SK-N-SH treated with all-trans-retinoic acid at 6 μM for 48 hours (cell line): ENCODE data around the gene HGD.

ENCODE experiments used
- ATAC-seq: fragments of 200-7000 bp; cut with Tn5 transposase; 3 replicates; pipeline ENCODE4 v1.9.1; 2020; ENCODE audit warnings: mild to moderate bottlenecking, moderate library complexity
- BACH2 ChIP-seq: fragments of 250-450 bp; sonication (Bioruptor Pico); IDR thresholded peaks from 2 replicates; pipeline ENCODE4 v1.9.0; 2021; ENCODE audit warnings: mild to moderate bottlenecking, borderline replicate concordance
- CREB5 ChIP-seq: fragments of 250-450 bp; sonication (Bioruptor Pico); IDR thresholded peaks from 2 replicates; pipeline ENCODE4 v1.5.1; 2020; ENCODE audit warnings: low read depth, mild to moderate bottlenecking, moderate library complexity
- CSDC2 ChIP-seq: fragments of 250-450 bp; sonication (Bioruptor Pico); IDR thresholded peaks from 2 replicates; pipeline ENCODE4 v1.5.0; 2020; ENCODE audit warnings: mild to moderate bottlenecking, moderate library complexity
- CSRNP3 ChIP-seq: fragments of 250-450 bp; sonication (Bioruptor Pico); IDR thresholded peaks from 2 replicates; pipeline ENCODE4 v1.5.1; 2021; ENCODE audit warnings: mild to moderate bottlenecking, moderate library complexity
- ESRRG ChIP-seq: fragments of 250-450 bp; sonication (Bioruptor Pico); IDR thresholded peaks from 2 replicates; pipeline ENCODE4 v1.6.1; 2021; ENCODE audit warnings: mild to moderate bottlenecking
- GLIS3 ChIP-seq: fragments of 250-450 bp; sonication (Bioruptor Pico); IDR thresholded peaks from 2 replicates; pipeline ENCODE4 v1.5.0; 2020; ENCODE audit warnings: mild to moderate bottlenecking, moderate library complexity
- OSR1 ChIP-seq: fragments of 250-450 bp; sonication (Bioruptor Pico); IDR thresholded peaks from 2 replicates; pipeline ENCODE4 v1.8.0; 2022; ENCODE audit warnings: moderate library complexity, mild to moderate bottlenecking, inconsistent platforms
- PATZ1 ChIP-seq: fragments of 250-450 bp; sonication (Bioruptor Pico); IDR thresholded peaks from 2 replicates; pipeline ENCODE4 v1.8.0; 2020; ENCODE audit warnings: mild to moderate bottlenecking, moderate library complexity, borderline replicate concordance
- PPARA ChIP-seq: fragments of 250-450 bp; sonication (Bioruptor Pico); IDR thresholded peaks from 2 replicates; pipeline ENCODE4 v1.5.0; 2020; ENCODE audit warnings: mild to moderate bottlenecking, borderline replicate concordance
- RARB ChIP-seq: fragments of 250-450 bp; sonication (Bioruptor Pico); IDR thresholded peaks from 2 replicates; pipeline ENCODE4 v1.8.0; 2021; ENCODE audit warnings: mild to moderate bottlenecking, moderate library complexity
- SNAI2 ChIP-seq: fragments of 250-450 bp; sonication (Bioruptor Pico); IDR thresholded peaks from 2 replicates; pipeline ENCODE4 v1.5.0; 2020; ENCODE audit warnings: mild to moderate bottlenecking, moderate library complexity
- TCF4 ChIP-seq: fragments of 250-450 bp; sonication (Bioruptor Pico); IDR thresholded peaks from 2 replicates; pipeline ENCODE4 v1.8.0; 2021; ENCODE audit warnings: mild to moderate bottlenecking, moderate library complexity, borderline replicate concordance
- TSHZ2 ChIP-seq: fragments of 250-450 bp; sonication (Bioruptor Pico); IDR thresholded peaks from 2 replicates; pipeline ENCODE4 v1.5.0; 2020; ENCODE audit warnings: mild to moderate bottlenecking, moderate library complexity
- ZC3H10 ChIP-seq: fragments of 250-450 bp; sonication (Bioruptor Pico); IDR thresholded peaks from 2 replicates; pipeline ENCODE4 v1.5.1; 2021; ENCODE audit warnings: mild to moderate bottlenecking, moderate library complexity
- ZFP3 ChIP-seq: fragments of 250-450 bp; sonication (Bioruptor Pico); IDR thresholded peaks from 2 replicates; pipeline ENCODE4 v1.5.0; 2020; ENCODE audit warnings: mild to moderate bottlenecking, moderate library complexity
- ZFP30 ChIP-seq: fragments of 450-650 bp; formaldehyde crosslinking; IDR thresholded peaks from 2 replicates; pipeline ENCODE4 v1.5.0; 2022; ENCODE audit warnings: mild to moderate bottlenecking, moderate library complexity
- ZNF565 ChIP-seq: fragments of 450-650 bp; formaldehyde crosslinking; conservative IDR thresholded peaks from 2 replicates; pipeline ENCODE4 v1.5.0; 2020; ENCODE audit warnings: low read depth, mild to moderate bottlenecking, moderate library complexity
- ZNF70 ChIP-seq: fragments of 450-650 bp; formaldehyde crosslinking; IDR thresholded peaks from 2 replicates; pipeline ENCODE4 v1.5.0; 2020; ENCODE audit warnings: mild to moderate bottlenecking, moderate library complexity
- ZNF8 ChIP-seq: fragments of 450-650 bp; formaldehyde crosslinking; IDR thresholded peaks from 2 replicates; pipeline ENCODE4 v1.5.0; 2020; ENCODE audit warnings: mild to moderate bottlenecking, moderate library complexity

The HGD gene

GRCh38 chr3:120646771-120647432 lies 35.1 kb downstream of the HGD start:
- no peak for ATAC-seq
- TF ChIP-seq TSHZ2, result no peak
- no peak for TF ChIP-seq TCF4
- TF ChIP-seq GLIS3 (CRISPR knock-in tag), result no peak
- no peak for TF ChIP-seq ZNF565 (CRISPR knock-in tag)
- no peak for TF ChIP-seq PATZ1 (CRISPR knock-in tag)
- no peak for TF ChIP-seq CREB5
- TF ChIP-seq ZFP30, result no peak
- no peak for TF ChIP-seq OSR1
- TF ChIP-seq ZC3H10 (CRISPR knock-in tag), result no peak

- ATAC-seq, result no peak
- TF ChIP-seq ZC3H10 (CRISPR knock-in tag) (no peak), GLIS3 (CRISPR knock-in tag) (no peak), PPARA (CRISPR knock-in tag) (no peak), ZFP30 (no peak), CSDC2 (no peak), PATZ1 (CRISPR knock-in tag) (no peak), ZFP3 (no peak), TSHZ2 (no peak), OSR1 (no peak), ZNF70 (CRISPR knock-in tag) (no peak), CSRNP3 (CRISPR knock-in tag) (no peak), SNAI2 (CRISPR knock-in tag) (no peak), ZNF8 (CRISPR knock-in tag) (no peak), ESRRG (CRISPR knock-in tag) (no peak), TCF4 (no peak), BACH2 (CRISPR knock-in tag) (no peak), CREB5 (no peak), RARB (CRISPR knock-in tag) (no peak)
- TF ChIP-seq, all 23 proteins: peak for 0
Observed at GRCh38 chr3:120645083-120645845, 36.8 kb downstream of the HGD start.
